Stimulated activated CD8-positive, alpha-beta memory T cell treated with anti-CD3 and anti-CD28 coated beads, Interleukin-7, amount 100 ng/mL, for 1 hour (primary cell): ENCODE results near the gene TARS1.
"Not testable (repeated sequence)": the region's sequence is repeated elsewhere in the genome, so short reads cannot be mapped to it uniquely, and the experiment has no call there.

Experiments
- DNase-seq, 2 donors: peaks; one replicate each; pipeline ENCODE4 v3.0.0-alpha.2; 2020; ENCODE audit warnings: low read depth in 2 of 2

TARS1 gene

DNA sequence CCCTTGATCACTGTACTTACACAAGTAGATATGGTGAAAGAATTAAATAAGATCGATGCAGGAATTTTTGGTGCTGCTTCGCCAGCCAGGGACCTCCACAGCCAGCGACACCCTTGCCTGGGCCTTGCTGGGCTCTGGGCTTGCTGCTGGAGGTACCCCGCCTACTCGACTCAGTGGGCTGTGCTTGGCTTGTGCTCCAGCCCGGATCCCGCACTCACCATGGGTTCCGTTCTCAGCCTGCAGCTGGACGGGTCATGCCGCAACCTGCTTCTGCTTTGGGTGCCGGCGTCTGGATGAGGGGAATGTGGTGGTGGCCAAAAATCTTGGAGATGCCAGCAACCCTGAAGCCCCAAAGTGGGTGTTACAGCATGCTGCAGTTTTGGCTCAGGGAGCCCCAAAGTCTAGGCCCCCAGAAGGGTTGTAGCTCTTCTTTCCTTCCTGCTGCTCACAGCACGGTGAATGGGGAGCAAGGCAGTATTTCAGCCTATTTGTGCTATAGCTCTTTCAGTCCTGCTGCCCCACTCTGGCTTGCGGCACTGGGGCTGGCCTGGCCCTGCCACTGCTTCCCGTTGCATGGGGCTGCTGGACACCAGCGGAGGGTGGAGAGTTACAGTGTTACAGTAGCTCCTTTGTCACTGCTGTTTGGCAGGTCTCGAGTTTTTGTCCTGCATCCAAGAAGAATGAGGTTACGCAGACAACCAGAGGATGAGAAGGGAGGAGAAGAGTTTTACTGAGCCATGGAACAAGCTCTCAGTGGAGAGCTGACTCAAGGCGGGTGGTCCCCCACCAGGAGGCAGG, 48.0 kb downstream of the TARS1 start:
- DNase-seq = no peak

GRCh38 chr5:33489481-33490067, 48.8 kb downstream of the TARS1 start:
- DNase-seq = no peak

- no peak for DNase-seq
These were observed 49.4 kb downstream of the TARS1 start for GRCh38 chr5:33490071-33490665.

GRCh38 chr5:33491941-33492340, 51.2 kb downstream of the TARS1 start:
- DNase-seq = no peak

- no peak for DNase-seq
These were observed 53.7 kb downstream of the TARS1 start for GRCh38 chr5:33494466-33494865.

GRCh38 chr5:33501260-33501659, 60.5 kb downstream of the TARS1 start:
- DNase-seq = no peak

DNA sequence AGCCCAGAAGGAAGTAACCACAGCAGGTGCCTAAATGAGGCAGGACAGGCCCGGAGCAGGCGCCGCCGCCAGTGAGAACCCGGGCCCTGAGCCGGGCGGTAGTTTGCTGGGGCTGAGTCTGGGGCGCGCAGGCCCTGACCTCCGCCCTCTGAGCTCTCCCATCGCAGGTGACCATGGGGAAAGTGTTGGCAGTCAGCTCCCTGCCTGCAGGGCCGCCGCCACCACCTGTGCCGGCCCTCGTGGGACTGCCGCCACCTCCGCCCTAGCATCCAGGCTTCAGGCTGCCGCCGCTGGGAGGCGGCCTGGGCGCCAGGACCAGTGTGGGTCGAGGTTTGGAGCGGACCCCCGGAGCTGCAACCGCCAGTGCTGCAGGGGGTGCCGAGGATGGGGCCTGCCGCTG, 61.1 kb downstream of the TARS1 start:
- DNase-seq = no peak

- DNase-seq = no peak
These were observed 63.8 kb downstream of the TARS1 start for GRCh38 chr5:33504570-33504969.

- DNase-seq = no peak
These were observed 66.7 kb downstream of the TARS1 start for GRCh38 chr5:33507426-33507825.

DNA sequence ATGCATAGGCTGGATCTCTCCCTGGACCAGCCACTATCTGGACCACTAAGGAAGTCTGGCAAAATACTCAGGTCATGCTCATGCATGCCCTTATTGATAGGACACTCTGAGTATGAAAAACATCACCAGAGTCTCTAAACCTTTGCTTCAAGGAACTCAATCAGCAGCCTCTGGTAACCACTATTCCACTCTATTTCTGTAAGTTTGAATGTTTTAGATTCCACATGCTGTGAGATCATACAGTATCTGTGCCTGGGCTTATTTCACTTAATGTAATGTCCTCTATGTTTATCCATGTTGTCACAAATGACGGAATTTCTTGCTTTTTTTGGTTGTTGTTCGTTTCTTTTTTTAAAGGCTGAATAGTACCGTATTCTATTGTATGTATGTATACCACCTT, 68.3 kb downstream of the TARS1 start:
- no peak for DNase-seq

- no peak for DNase-seq
These were observed 72.9 kb downstream of the TARS1 start for GRCh38 chr5:33513462-33514185.

GRCh38 chr5:33515366-33515765, 74.6 kb downstream of the TARS1 start:
- DNase-seq = not testable (repeated sequence)

DNA sequence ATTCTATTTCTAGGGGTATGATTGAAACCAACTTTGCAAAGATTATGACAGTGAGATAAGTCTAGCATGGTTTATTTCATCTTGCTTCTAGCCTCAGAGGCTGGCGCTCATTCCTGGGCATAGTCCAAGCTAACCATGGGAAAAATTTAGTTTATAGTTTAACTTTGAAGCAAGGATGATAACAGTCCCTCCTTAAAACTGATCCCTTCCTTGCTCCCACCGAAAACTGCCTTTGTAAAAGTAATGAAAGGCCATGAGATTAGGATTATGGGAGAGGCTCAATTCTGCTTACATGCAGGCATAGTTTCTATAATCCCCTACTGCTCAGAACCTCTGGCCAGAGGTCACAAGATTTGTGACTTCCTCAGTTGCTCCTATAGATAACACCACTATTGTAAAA, 75.7 kb downstream of the TARS1 start:
- DNase-seq = no peak
